Lung (tissue), 12 donors: ENCODE results near the gene ACOT13. TPM values are rescaled to one million over a fixed set of nuclear protein-coding genes. Genes with fewer than 3 reads are reported as not detected.

ENCODE experiments used
- ATAC-seq: fragments of 200-7000 bp; cut with Tn5 transposase; one replicate; pipeline ENCODE4 v1.9.1; 2020; ENCODE audit warnings: moderate number of reproducible peaks; ENCODE audit not compliant: insufficient read depth, low FRiP score
- DNase-seq, 3 donors: peaks; one replicate each; pipeline ENCODE4 v3.0.0-alpha.2; 2013 to 2017
- H3K27ac ChIP-seq, 2 donors: one replicate each; pipeline ENCODE4 v1.5.1; 2013; ENCODE audit warnings: mild to moderate bottlenecking in 2 of 2, moderate library complexity in 2 of 2, control low read depth in 1 of 2, inconsistent platforms in 1 of 2, low read depth in 1 of 2, low read length in 1 of 2
- H3K27me3 ChIP-seq, 3 donors: one replicate each; pipeline ENCODE4 v1.5.1; 2013; ENCODE audit warnings: low read length in 2 of 3; ENCODE audit not compliant: control insufficient read depth in 3 of 3, insufficient read depth in 3 of 3
- H3K36me3 ChIP-seq, 4 donors: one replicate each; pipeline ENCODE4 v1.5.1; 2013; ENCODE audit warnings: low read length in 4 of 4, mild to moderate bottlenecking in 1 of 4, moderate library complexity in 1 of 4; ENCODE audit not compliant: control insufficient read depth in 4 of 4, insufficient read depth in 4 of 4
- H3K4me1 ChIP-seq, 5 donors: one replicate each; pipeline ENCODE4 v1.5.1; 2013; ENCODE audit warnings: low read length in 5 of 5, mild to moderate bottlenecking in 2 of 5, moderate library complexity in 1 of 5; ENCODE audit not compliant: control insufficient read depth in 5 of 5, insufficient read depth in 5 of 5
- H3K4me3 ChIP-seq: one replicate; pipeline ENCODE4 v1.5.1; 2013; ENCODE audit warnings: mild to moderate bottlenecking, control low read depth, moderate library complexity
- H3K9ac ChIP-seq, 2 donors: one replicate each; pipeline ENCODE4 v1.5.1; 2013; ENCODE audit warnings: low read length in 2 of 2, control low read depth in 1 of 2; ENCODE audit not compliant: insufficient read depth in 1 of 2
- H3K9me3 ChIP-seq, 4 donors: one replicate each; pipeline ENCODE4 v1.5.1; 2013; ENCODE audit warnings: low read length in 3 of 4, mild to moderate bottlenecking in 1 of 4, moderate library complexity in 1 of 4; ENCODE audit not compliant: control insufficient read depth in 4 of 4, insufficient read depth in 3 of 4
- CTCF ChIP-seq: IDR thresholded peaks from 2 replicates; pipeline ENCODE4 v1.5.1; 2012; ENCODE audit warnings: mild to moderate bottlenecking; ENCODE audit errors: control extremely low read depth, extremely low read depth
- WGBS, 2 donors: extraction: QIAGEN DNeasy Blood & Tissue Kit; methylation state at CpG; one replicate each; pipeline ENCODE4 v1.1.7; 2013; 5-methylcytosine and 5-hydroxymethylcytosine counted together
- polyA plus RNA-seq, 2 donors: library from polyadenylated mRNA; stranded (reverse); fragments of 200-250 nt; gene quantifications; one replicate each; pipeline ENCODE4 v1.2.1, GENCODE V29; 2013
- total RNA-seq, 2 donors: library from RNA; depleted of rRNA in 1 of 2; stranded (reverse); fragments of >200 nt in 1 of 2; gene quantifications; one replicate each; pipeline ENCODE4 v1.2.1, GENCODE V29; 2014 to 2021
- donor health status: control.
- donor health status: control.
- donor health status: Bipolar disorder and iron deficiency.
- donor health status: healthy.
- donor health status: DM: yes; HTN: yes; CAD: no.

The ACOT13 gene
- total and polyA plus RNA-seq, 4 donors = 4.7 to 59.3 (median 14.3) TPM

GRCh38 chr6:24642061-24642460 lies 24.8 kb upstream of the ACOT13 start:
- no peak for ATAC-seq
- Histone ChIP-seq H3K27me3 (peaks cover 0 to 15% (median 11%) of the 10 kb centered on the region in 3 donors), H3K4me1 (peaks cover 0 to 12% (median 3%) of the 10 kb centered on the region in 5 donors), H3K9me3 (no peaks in the 10 kb centered on the region), H3K27ac (no peak overlapping the region), H3K36me3 (no peaks in the 10 kb centered on the region), H3K4me3 (no peak overlapping the region), H3K9ac (no peak overlapping the region)
- TF ChIP-seq CTCF = no peak
- DNase-seq = no peak

- Histone ChIP-seq H3K9me3 (no peaks in the 10 kb centered on the region), H3K4me1 (peaks cover 0 to 12% (median 3%) of the 10 kb centered on the region in 5 donors), H3K4me3 (no peak overlapping the region), H3K27ac (no peak overlapping the region), H3K9ac (no peak overlapping the region), H3K27me3 (peaks cover 0 to 15% (median 11%) of the 10 kb centered on the region in 3 donors), H3K36me3 (no peaks in the 10 kb centered on the region)
- no peak for DNase-seq
- TF ChIP-seq CTCF = no peak
- WGBS, 2 donors = 72 to 78% methylated on average over 7 of the region's 7 CpGs
- ATAC-seq = no peak
These were observed 23.0 kb upstream of the ACOT13 start for GRCh38 chr6:24643920-24644319.

GRCh38 chr6:24644377-24644776 lies 22.5 kb upstream of the ACOT13 start:
- Histone ChIP-seq H3K4me3 (no peak overlapping the region), H3K27me3 (peaks cover 0 to 15% (median 11%) of the 10 kb centered on the region in 3 donors), H3K9me3 (no peaks in the 10 kb centered on the region), H3K4me1 (peaks cover 0 to 12% (median 3%) of the 10 kb centered on the region in 5 donors), H3K36me3 (no peaks in the 10 kb centered on the region), H3K9ac (no peak overlapping the region), H3K27ac (no peak overlapping the region)
- 63 to 77% methylated on average over 4 of the region's 4 CpGs for WGBS, 2 donors
- DNase-seq (no peak), ATAC-seq (no peak)
- no peak for TF ChIP-seq CTCF

- peaks cover 0 to 9% (median 1%) of the 10 kb centered on the region in 4 donors for H3K36me3 ChIP-seq
- 86 to 91% methylated on average over 8 of the region's 8 CpGs for WGBS, 2 donors
- H3K27ac ChIP-seq = no peak overlapping the region
- ATAC-seq = peak; percentile 42
- H3K4me3 ChIP-seq = no peak overlapping the region
- H3K4me1 ChIP-seq = peaks cover 0 to 12% (median 3%) of the 10 kb centered on the region in 5 donors
- H3K9me3 ChIP-seq = no peaks in the 10 kb centered on the region
- TF ChIP-seq CTCF = no peak
- DNase-seq = no peak
- H3K27me3 ChIP-seq = peaks cover 0 to 15% (median 11%) of the 10 kb centered on the region in 3 donors
- no peak overlapping the region for H3K9ac ChIP-seq
These were observed 20.1 kb upstream of the ACOT13 start for GRCh38 chr6:24646771-24647170.
